ENCODE results near the gene P3H4. TPM values are rescaled to one million over a fixed set of nuclear protein-coding genes. Genes with fewer than 3 reads are reported as not detected.
A peak's percentile ranks its signal among the peaks of the same experiment; 100 is the strongest.

Gene P3H4
- total and polyA plus RNA-seq, 2 experiments from 2014 or later: 118 to 138 TPM

- Histone ChIP-seq H3K9me3 (ENCODE audit: low read depth) (no peaks in the 10 kb centered on the region), H3K4me1 (ENCODE audit: low read depth) (peaks cover 13% of the 10 kb centered on the region), H3K27ac (peak overlapping the region; percentile 13), H3K4me3 (no peak overlapping the region), H3K36me3 (peaks cover 8% of the 10 kb centered on the region), H3K27me3 (no peaks in the 10 kb centered on the region)
- peak in 1 of 2 donors; percentile 47 for DNase-seq (ENCODE audit: low read depth in 1 of 2, low spot score in 1 of 2)
- no peak for TF ChIP-seq CTCF (IDR thresholded peaks at IDR 0.05; ENCODE audit: low read depth, low read length)
These were observed 11.0 kb downstream of the P3H4 start for GRCh38 chr17:41800601-41801373.

- Histone ChIP-seq H3K36me3 (peaks cover 3% of the 10 kb centered on the region), H3K4me3 (no peak overlapping the region), H3K27me3 (no peaks in the 10 kb centered on the region), H3K4me1 (ENCODE audit: low read depth) (peaks cover 26% of the 10 kb centered on the region), H3K9me3 (ENCODE audit: low read depth) (no peaks in the 10 kb centered on the region), H3K27ac (no peak overlapping the region)
- DNase-seq (ENCODE audit: low read depth in 1 of 2, low spot score in 1 of 2): no peak
- no peak for TF ChIP-seq CTCF (IDR thresholded peaks at IDR 0.05; ENCODE audit: low read depth, low read length)
These were observed 12.4 kb downstream of the P3H4 start for GRCh38 chr17:41799366-41799765.

- Histone ChIP-seq H3K4me3 (no peak overlapping the region), H3K27ac (no peak overlapping the region), H3K27me3 (no peaks in the 10 kb centered on the region), H3K36me3 (peaks cover under 1% of the 10 kb centered on the region), H3K9me3 (ENCODE audit: low read depth) (no peaks in the 10 kb centered on the region), H3K4me1 (ENCODE audit: low read depth) (peaks cover 41% of the 10 kb centered on the region)
- no peak for DNase-seq (ENCODE audit: low read depth in 1 of 2, low spot score in 1 of 2)
- TF ChIP-seq CTCF (IDR thresholded peaks at IDR 0.05; ENCODE audit: low read depth, low read length): no peak
These were observed 14.4 kb downstream of the P3H4 start for GRCh38 chr17:41797377-41797776.

GRCh38 chr17:41796121-41796895 is 15.4 kb downstream of the P3H4 start:
- DNase-seq (ENCODE audit: low read depth in 1 of 2, low spot score in 1 of 2): no peak
- no peak for TF ChIP-seq CTCF (IDR thresholded peaks at IDR 0.05; ENCODE audit: low read depth, low read length)
- no peak overlapping the region for H3K4me3 ChIP-seq
- H3K27me3 ChIP-seq: no peaks in the 10 kb centered on the region
- peaks cover 48% of the 10 kb centered on the region for H3K4me1 ChIP-seq (ENCODE audit: low read depth)
- peak overlapping the region; percentile 99 for H3K27ac ChIP-seq
- no peaks in the 10 kb centered on the region for H3K9me3 ChIP-seq (ENCODE audit: low read depth)
- no peaks in the 10 kb centered on the region for H3K36me3 ChIP-seq

- Histone ChIP-seq H3K27me3 (no peaks in the 10 kb centered on the region), H3K4me3 (no peak overlapping the region), H3K27ac (peak overlapping the region; percentile 99), H3K36me3 (no peaks in the 10 kb centered on the region), H3K4me1 (ENCODE audit: low read depth) (peaks cover 43% of the 10 kb centered on the region), H3K9me3 (ENCODE audit: low read depth) (no peaks in the 10 kb centered on the region)
- DNase-seq (ENCODE audit: low read depth in 1 of 2, low spot score in 1 of 2): no peak
- TF ChIP-seq CTCF (IDR thresholded peaks at IDR 0.05; ENCODE audit: low read depth, low read length): no peak
These were observed 17.2 kb downstream of the P3H4 start for GRCh38 chr17:41794540-41794975.
